ENCODE measurements around the gene NEURL3.

GRCh38 chr2:96550787-96551604 is 45.8 kb upstream of the NEURL3 start:
- no peak for TF ChIP-seq POLR2A (IDR thresholded peaks at IDR 0.05; ENCODE audit: low read depth, low read length)
- no peak for TF ChIP-seq POU2F2 (IDR thresholded peaks at IDR 0.05; ENCODE audit: low read depth, low read length)
- TF ChIP-seq POLR2AphosphoS5 (IDR thresholded peaks at IDR 0.05; ENCODE audit: low read depth, low read length): no peak
- TF ChIP-seq TAF1 (IDR thresholded peaks at IDR 0.05; ENCODE audit: low read depth, low read length): no peak

All from GM12891 (cell line).